HEK293 (cell line): ENCODE measurements around the gene IDUA.

Source experiments
- ZNF239 ChIP-seq: fragments of 450-650 bp; formaldehyde crosslinking; IDR thresholded peaks from 2 replicates; pipeline ENCODE4 v1.5.1; 2016; ENCODE audit warnings: missing biosample characterization, missing genetic modification characterization
- ZNF274 ChIP-seq, 2 experiments: fragments of 200-500 bp in 1 of 2; fragments of 450-650 bp in 1 of 2; sonication (Bioruptor generic) in 1 of 2; formaldehyde crosslinking in 1 of 2; IDR thresholded peaks; 2 replicates each; pipeline versions ENCODE4 v1.5.1 to v1.6.1; 2014 to 2016; ENCODE audit warnings: borderline replicate concordance in 1 of 2, inconsistent platforms in 1 of 2, low read length in 1 of 2, missing biosample characterization in 1 of 2, missing genetic modification characterization in 1 of 2
- ZNF544 ChIP-seq: fragments of 450-650 bp; formaldehyde crosslinking; IDR thresholded peaks from 2 replicates; pipeline ENCODE4 v1.5.0; 2017; ENCODE audit warnings: missing biosample characterization, missing genetic modification characterization
- ZNF660 ChIP-seq: fragments of 450-650 bp; IDR thresholded peaks from 2 replicates; pipeline ENCODE4 v1.5.1; 2018; ENCODE audit warnings: missing biosample characterization, mild to moderate bottlenecking, missing genetic modification characterization
- TF ChIP-seq, protein P1 (sequence below): fragments of 450-650 bp; formaldehyde crosslinking; IDR thresholded peaks from 2 replicates; pipeline ENCODE4 v1.5.1; 2016; ENCODE audit warnings: missing biosample characterization, missing genetic modification characterization
- TF ChIP-seq, protein P2 (sequence below): fragments of 450-650 bp; formaldehyde crosslinking; IDR thresholded peaks from 2 replicates; pipeline ENCODE4 v1.5.1; 2016; ENCODE audit warnings: missing biosample characterization, missing genetic modification characterization

- no peak for TF ChIP-seq ZNF660 (tag by site-specific recombination)
- TF ChIP-seq ZNF544 (tag by site-specific recombination), result no peak
- TF ChIP-seq, protein P1, sequence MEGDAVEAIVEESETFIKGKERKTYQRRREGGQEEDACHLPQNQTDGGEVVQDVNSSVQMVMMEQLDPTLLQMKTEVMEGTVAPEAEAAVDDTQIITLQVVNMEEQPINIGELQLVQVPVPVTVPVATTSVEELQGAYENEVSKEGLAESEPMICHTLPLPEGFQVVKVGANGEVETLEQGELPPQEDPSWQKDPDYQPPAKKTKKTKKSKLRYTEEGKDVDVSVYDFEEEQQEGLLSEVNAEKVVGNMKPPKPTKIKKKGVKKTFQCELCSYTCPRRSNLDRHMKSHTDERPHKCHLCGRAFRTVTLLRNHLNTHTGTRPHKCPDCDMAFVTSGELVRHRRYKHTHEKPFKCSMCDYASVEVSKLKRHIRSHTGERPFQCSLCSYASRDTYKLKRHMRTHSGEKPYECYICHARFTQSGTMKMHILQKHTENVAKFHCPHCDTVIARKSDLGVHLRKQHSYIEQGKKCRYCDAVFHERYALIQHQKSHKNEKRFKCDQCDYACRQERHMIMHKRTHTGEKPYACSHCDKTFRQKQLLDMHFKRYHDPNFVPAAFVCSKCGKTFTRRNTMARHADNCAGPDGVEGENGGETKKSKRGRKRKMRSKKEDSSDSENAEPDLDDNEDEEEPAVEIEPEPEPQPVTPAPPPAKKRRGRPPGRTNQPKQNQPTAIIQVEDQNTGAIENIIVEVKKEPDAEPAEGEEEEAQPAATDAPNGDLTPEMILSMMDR (tag by site-specific recombination), result no peak
- no peak for TF ChIP-seq ZNF239 (tag by site-specific recombination)
- no peak for TF ChIP-seq ZNF274 (IDR thresholded peaks at IDR 0.05; ENCODE audit: low read length)
- no peak for TF ChIP-seq ZNF274 (tag by site-specific recombination; IDR thresholded peaks at IDR 0.05; ENCODE audit: borderline replicate concordance)
- TF ChIP-seq, protein P2, sequence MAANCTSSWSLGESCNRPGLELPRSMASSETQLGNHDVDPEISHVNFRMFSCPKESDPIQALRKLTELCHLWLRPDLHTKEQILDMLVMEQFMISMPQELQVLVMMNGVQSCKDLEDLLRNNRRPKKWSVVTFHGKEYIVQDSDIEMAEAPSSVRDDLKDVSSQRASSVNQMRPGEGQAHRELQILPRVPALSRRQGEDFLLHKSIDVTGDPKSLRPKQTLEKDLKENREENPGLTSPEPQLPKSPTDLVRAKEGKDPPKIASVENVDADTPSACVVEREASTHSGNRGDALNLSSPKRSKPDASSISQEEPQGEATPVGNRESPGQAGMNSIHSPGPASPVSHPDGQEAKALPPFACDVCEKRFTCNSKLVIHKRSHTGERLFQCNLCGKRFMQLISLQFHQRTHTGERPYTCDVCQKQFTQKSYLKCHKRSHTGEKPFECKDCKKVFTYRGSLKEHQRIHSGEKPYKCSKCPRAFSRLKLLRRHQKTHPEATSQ (tag by site-specific recombination), result no peak
Observed at GRCh38 chr4:986428-986878, 391 bp upstream of the IDUA start.
